Upper lobe of left lung (tissue), 6 donors: Measurements from ENCODE around the gene NFKB1. TPM values are rescaled to one million over a fixed set of nuclear protein-coding genes. Genes with fewer than 3 reads are reported as not detected.
A peak's percentile ranks its signal among the peaks of the same experiment; 100 is the strongest.

ENCODE experiments used
- ATAC-seq, 2 donors: fragments of 200-7000 bp; cut with Tn5 transposase; one replicate each; pipeline ENCODE4 v1.9.1; 2022; ENCODE audit warnings: mild to moderate bottlenecking in 2 of 2, moderate library complexity in 2 of 2; ENCODE audit not compliant: low FRiP score in 2 of 2
- DNase-seq, 2 donors: peaks; one replicate each; pipeline ENCODE4 v3.0.0-alpha.2; 2019 to 2020
- H3K27ac ChIP-seq, 4 donors: fragments of 200-600 bp; sonication (generic); one replicate each; pipeline ENCODE4 v1.5.1; 2016 to 2019
- H3K27me3 ChIP-seq, 4 donors: fragments of 200-600 bp; sonication (generic); one replicate each; pipeline ENCODE4 v1.5.1; 2017 to 2019
- H3K36me3 ChIP-seq, 4 donors: fragments of 200-600 bp; sonication (generic); one replicate each; pipeline ENCODE4 v1.5.1; 2016 to 2019
- H3K4me1 ChIP-seq, 4 donors: fragments of 200-600 bp; sonication (generic); one replicate each; pipeline ENCODE4 v1.5.1; 2018 to 2019
- H3K4me3 ChIP-seq, 4 donors: fragments of 200-600 bp; sonication (generic); one replicate each; pipeline ENCODE4 v1.5.1; 2017 to 2019; ENCODE audit warnings: mild to moderate bottlenecking in 2 of 4, moderate library complexity in 1 of 4
- H3K9me3 ChIP-seq, 4 donors: fragments of 200-600 bp; sonication (generic); one replicate each; pipeline ENCODE4 v1.5.1; 2018 to 2019
- CTCF ChIP-seq, 6 experiments: fragments of 450-650 bp in 4 of 6; fragments of 200-600 bp in 2 of 6; sonication (generic) in 2 of 6; IDR thresholded peaks; one replicate each; pipeline ENCODE4 v1.5.1; 2016 to 2019; ENCODE audit warnings: antibody characterized with exemption in 6 of 6
- EP300 ChIP-seq, 4 donors: sonication (generic); formaldehyde crosslinking; IDR thresholded peaks; one replicate each; pipeline ENCODE4 v1.5.1; 2017; ENCODE audit warnings: antibody characterized with exemption in 4 of 4, control low read depth in 2 of 4
- POLR2A ChIP-seq, 4 donors: fragments of 450-650 bp; IDR thresholded peaks; one replicate each; pipeline ENCODE4 v1.5.1; 2016 to 2017; ENCODE audit warnings: antibody characterized with exemption in 4 of 4, mild to moderate bottlenecking in 2 of 4
- POLR2AphosphoS5 ChIP-seq, 2 donors: sonication (generic); formaldehyde crosslinking; IDR thresholded peaks; one replicate each; pipeline ENCODE4 v1.5.1; 2017; ENCODE audit warnings: antibody characterized with exemption in 2 of 2
- WGBS, 2 donors: methylation state at CpG; one replicate each; pipeline ENCODE4 v1.1.5; 2017 to 2018; 5-methylcytosine and 5-hydroxymethylcytosine counted together
- total RNA-seq, 6 donors: library from RNA; depleted of rRNA in 4 of 6; stranded (reverse); fragments of >200 nt in 4 of 6; gene quantifications; one replicate each; pipeline versions ENCODE4 v1.1.0 to v1.2.1, GENCODE V29; 2016 to 2021
- donor health status: DM: no; HTN: no; CAD: no; lungs with moderate emphysema.
- donor health status: DM: no; HTN: yes; CAD: no; lungs with severe emphysema.

Gene NFKB1
- total RNA-seq, 6 donors from 2014 or later = 15.8 to 69.1 (median 39.1) TPM

- 7 to 11% methylated on average over 3 of the region's 3 CpGs for WGBS, 2 donors
- Histone ChIP-seq H3K9me3 (no peaks in the 10 kb centered on the region), H3K27ac (peak overlapping the region; percentile 7 to 98 (median 68)), H3K4me3 (peak overlapping the region in 3 of 4 donors; percentile 74 to 91 (median 77)), H3K27me3 (no peaks in the 10 kb centered on the region), H3K4me1 (peaks cover 22 to 51% (median 38%) of the 10 kb centered on the region in 4 donors), H3K36me3 (no peaks in the 10 kb centered on the region)
- ATAC-seq (no peak), DNase-seq (no peak)
- TF ChIP-seq POLR2AphosphoS5 (IDR thresholded peaks at IDR 0.05) (no peak), POLR2A (IDR thresholded peaks at IDR 0.05) (no peak), CTCF (IDR thresholded peaks at IDR 0.05) (no peak), EP300 (IDR thresholded peaks at IDR 0.05) (no peak)
Measured at GRCh38 chr4:102503301-102503746, 2.2 kb downstream of the NFKB1 start.

DNA sequence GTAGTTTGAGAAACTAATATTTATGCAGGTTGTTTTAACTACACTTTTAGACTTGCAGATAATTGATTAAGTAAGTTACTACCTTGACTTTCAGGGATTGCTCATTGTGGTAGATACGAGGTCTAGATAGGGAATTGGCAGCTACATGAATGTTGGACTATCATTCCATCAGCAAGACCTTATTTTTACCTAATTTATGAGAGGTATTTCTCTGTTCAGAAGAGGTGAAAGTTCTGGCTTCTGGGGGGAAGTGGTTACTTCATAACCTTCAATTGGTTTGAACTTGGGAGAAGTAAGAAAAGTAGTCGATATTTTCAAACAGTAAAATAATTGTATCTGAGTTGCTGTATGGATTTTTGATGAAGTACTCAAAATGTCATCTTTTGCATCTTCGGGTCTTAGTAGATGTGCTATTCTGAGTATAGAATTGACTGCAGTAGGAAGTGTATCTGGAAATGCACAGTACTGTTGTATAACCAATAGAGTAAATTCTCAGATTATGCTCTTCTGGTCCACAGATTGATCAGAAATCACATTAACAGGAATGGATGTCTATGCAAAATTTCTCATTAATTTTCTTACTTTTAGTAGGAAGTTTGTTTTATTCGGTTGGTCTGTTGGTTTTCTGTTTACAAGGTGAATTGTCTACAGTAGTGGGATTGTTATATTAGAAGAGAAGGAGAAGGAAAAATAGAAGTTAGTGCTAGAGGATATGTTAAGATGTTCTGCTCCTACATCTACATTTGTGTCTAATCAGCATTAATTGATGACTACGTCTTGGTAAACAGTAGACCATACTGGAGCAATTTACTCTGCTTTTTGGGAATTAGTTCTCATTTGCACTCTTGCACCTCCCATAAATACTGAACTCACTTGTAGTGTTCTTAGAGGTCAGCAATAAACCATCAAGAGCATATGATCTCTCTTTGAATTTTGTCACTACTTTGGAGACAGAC is 3.0 kb downstream of the NFKB1 start:
- no peak for TF ChIP-seq CTCF (IDR thresholded peaks at IDR 0.05)
- TF ChIP-seq POLR2AphosphoS5 (IDR thresholded peaks at IDR 0.05) = no peak
- DNase-seq (no peak), ATAC-seq (no peak)
- Histone ChIP-seq H3K9me3 (no peaks in the 10 kb centered on the region), H3K36me3 (no peaks in the 10 kb centered on the region), H3K27ac (peak overlapping the region; percentile 7 to 98 (median 68)), H3K4me3 (peak overlapping the region in 2 of 4 donors; percentile 77 to 91), H3K4me1 (peaks cover 22 to 51% (median 38%) of the 10 kb centered on the region in 4 donors), H3K27me3 (no peaks in the 10 kb centered on the region)
- WGBS, 2 donors = 42 to 43% methylated on average over 5 of the region's 5 CpGs

DNA sequence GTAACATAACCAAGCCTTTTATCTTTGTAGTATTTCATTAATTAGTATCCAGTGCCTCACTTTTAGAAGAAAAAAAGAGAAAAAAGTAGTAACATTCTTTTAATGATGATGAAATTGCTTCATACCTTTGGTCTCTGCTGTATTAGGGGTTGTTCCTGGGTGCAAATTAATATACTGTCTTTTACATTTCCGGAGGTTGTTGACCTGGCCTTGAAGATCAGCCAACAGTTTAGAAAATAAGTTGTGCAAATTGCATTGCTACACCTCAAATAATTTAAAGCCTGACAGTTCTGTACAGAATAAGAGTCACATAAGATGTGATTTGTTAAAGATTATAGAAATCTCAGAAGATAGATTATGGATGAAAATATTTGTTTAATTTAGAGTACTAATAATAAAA is 3.8 kb downstream of the NFKB1 start:
- TF ChIP-seq POLR2AphosphoS5 (IDR thresholded peaks at IDR 0.05) = no peak
- no peak for TF ChIP-seq EP300 (IDR thresholded peaks at IDR 0.05)
- no peak for TF ChIP-seq POLR2A (IDR thresholded peaks at IDR 0.05)
- TF ChIP-seq CTCF (IDR thresholded peaks at IDR 0.05) = no peak
- no peaks in the 10 kb centered on the region for H3K9me3 ChIP-seq
- peaks cover 22 to 46% (median 37%) of the 10 kb centered on the region in 4 donors for H3K4me1 ChIP-seq
- ATAC-seq (no peak), DNase-seq (no peak)
- H3K27me3 ChIP-seq = no peaks in the 10 kb centered on the region
- 29 to 51% methylated on average over 1 of the region's 1 CpG for WGBS, 2 donors
- peak overlapping the region in 1 of 4 donors; percentile 3 for H3K27ac ChIP-seq
- H3K4me3 ChIP-seq = no peak overlapping the region
- no peaks in the 10 kb centered on the region for H3K36me3 ChIP-seq

DNA sequence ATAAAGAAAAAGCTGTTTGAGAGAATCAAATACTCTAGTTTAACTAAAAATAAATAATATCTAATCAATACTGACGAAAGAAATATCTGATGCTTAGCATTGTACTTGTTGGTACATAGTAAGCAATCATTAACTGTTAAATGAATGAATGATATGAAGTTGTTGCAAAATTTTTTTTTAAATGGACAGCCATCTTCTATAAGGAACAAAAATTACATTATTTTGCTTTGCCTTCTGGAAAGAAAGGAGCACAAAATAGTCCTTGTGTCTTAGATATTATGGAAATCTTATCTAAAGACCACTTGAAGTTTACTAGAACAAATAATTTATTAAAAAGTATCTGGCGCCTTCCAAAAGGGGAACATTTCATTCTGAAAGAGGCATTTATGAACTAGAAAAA is 4.5 kb downstream of the NFKB1 start:
- DNase-seq = no peak
- peaks cover 22 to 39% (median 33%) of the 10 kb centered on the region in 4 donors for H3K4me1 ChIP-seq
- WGBS, 2 donors = 83% methylated on average over 2 of the region's 2 CpGs
- ATAC-seq = no peak
- H3K36me3 ChIP-seq = no peaks in the 10 kb centered on the region
- no peaks in the 10 kb centered on the region for H3K27me3 ChIP-seq
- no peak overlapping the region for H3K27ac ChIP-seq
- no peaks in the 10 kb centered on the region for H3K9me3 ChIP-seq
- TF ChIP-seq CTCF (IDR thresholded peaks at IDR 0.05) = no peak
- no peak for TF ChIP-seq POLR2A (IDR thresholded peaks at IDR 0.05)
- no peak for TF ChIP-seq EP300 (IDR thresholded peaks at IDR 0.05)
- TF ChIP-seq POLR2AphosphoS5 (IDR thresholded peaks at IDR 0.05) = no peak
- no peak overlapping the region for H3K4me3 ChIP-seq
